ENCODE results near the gene UBE2R2. TPM values are rescaled to one million over a fixed set of nuclear protein-coding genes. Genes with fewer than 3 reads are reported as not detected.

Gene UBE2R2
- total RNA-seq, 1 donor from 2014 or later, result 57.7 TPM

DNA sequence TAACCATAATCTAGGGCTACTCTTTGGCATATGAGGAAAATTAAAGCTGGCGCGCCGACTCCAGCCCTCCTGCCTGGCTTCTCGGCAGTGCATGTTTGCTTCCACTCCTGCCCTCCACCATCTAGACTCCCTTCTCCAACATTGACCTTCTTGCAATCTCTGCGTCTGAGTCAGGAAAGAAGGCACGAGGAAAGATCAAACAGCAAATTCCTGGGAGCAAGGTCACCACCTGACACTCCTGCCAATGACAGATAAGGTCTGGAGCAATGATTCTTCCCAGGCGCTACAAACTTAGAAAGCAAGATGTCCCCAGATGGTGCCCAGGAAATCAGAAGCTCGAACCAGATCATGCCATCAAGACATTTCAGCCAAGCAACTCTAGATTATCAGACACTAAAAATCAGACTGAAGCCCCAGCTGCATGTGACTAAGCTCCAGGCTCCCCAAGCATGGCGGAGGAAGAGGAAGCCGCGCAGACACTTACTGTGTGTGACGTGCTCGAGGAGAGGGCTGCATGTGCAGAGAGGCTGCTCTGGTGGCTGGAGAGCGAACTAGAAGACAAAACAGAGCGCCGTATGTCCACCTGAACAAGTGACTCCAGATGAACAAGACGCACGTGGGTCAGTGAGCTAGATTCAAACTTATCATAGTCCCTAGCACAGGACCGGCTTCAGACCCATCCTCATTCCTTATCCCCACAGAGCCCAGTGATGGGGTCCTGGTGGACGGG is 115.3 kb downstream of the UBE2R2 start:
- Mint-ChIP-seq H3K36me3 (ENCODE audit: low read depth, unreplicated experiment) (peaks cover 64% of the 10 kb centered on the region), H3K4me1 (ENCODE audit: unreplicated experiment) (peaks cover 13% of the 10 kb centered on the region), H3K4me3 (ENCODE audit: unreplicated experiment) (peak overlapping the region; percentile 53), H3K9me3 (ENCODE audit: unreplicated experiment) (no peaks in the 10 kb centered on the region), H3K27ac (ENCODE audit: unreplicated experiment) (peak overlapping the region; percentile 59), H3K27me3 (ENCODE audit: unreplicated experiment) (peaks cover 6% of the 10 kb centered on the region)
- DNase-seq (ENCODE audit: low spot score), result no peak
- TF ChIP-seq, protein P1, sequence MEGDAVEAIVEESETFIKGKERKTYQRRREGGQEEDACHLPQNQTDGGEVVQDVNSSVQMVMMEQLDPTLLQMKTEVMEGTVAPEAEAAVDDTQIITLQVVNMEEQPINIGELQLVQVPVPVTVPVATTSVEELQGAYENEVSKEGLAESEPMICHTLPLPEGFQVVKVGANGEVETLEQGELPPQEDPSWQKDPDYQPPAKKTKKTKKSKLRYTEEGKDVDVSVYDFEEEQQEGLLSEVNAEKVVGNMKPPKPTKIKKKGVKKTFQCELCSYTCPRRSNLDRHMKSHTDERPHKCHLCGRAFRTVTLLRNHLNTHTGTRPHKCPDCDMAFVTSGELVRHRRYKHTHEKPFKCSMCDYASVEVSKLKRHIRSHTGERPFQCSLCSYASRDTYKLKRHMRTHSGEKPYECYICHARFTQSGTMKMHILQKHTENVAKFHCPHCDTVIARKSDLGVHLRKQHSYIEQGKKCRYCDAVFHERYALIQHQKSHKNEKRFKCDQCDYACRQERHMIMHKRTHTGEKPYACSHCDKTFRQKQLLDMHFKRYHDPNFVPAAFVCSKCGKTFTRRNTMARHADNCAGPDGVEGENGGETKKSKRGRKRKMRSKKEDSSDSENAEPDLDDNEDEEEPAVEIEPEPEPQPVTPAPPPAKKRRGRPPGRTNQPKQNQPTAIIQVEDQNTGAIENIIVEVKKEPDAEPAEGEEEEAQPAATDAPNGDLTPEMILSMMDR (IDR thresholded peaks at IDR 0.05; ENCODE audit: unreplicated experiment), result no peak

DNA sequence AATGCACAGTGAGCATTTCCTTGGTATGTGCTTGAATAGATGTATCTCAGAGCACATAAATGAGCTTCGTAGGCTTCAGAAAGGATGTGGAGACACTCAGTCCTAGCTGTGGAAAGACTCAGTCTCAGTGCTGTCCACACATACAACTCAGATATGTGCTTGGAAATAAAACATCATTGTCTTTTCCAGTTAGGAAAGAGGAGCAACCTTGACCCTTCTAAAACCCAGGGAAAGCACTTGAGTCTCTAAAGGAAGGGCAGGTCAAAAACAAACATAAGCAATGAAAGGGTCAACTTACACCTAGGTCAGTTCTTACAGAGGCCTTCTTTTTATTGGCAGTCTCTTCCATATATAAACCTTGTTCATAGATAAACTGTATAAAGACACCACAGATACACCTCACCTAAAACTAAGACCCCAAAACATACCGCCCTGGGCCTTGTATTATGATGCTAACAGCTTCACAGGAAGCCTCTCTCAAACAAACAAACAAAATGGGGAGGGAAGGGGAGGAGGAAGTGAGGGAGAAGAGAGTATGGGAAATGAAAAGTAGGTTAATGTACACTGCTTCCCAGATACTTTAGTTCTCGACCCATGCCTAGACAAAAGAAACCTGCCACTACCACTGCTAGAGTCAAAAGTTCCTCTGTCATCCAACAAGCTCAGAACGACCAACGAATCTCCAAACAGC is 117.4 kb downstream of the UBE2R2 start:
- Mint-ChIP-seq H3K9me3 (ENCODE audit: unreplicated experiment) (no peaks in the 10 kb centered on the region), H3K4me3 (ENCODE audit: unreplicated experiment) (peak overlapping the region; percentile 18), H3K36me3 (ENCODE audit: low read depth, unreplicated experiment) (peaks cover 61% of the 10 kb centered on the region), H3K4me1 (ENCODE audit: unreplicated experiment) (peaks cover 13% of the 10 kb centered on the region), H3K27me3 (ENCODE audit: unreplicated experiment) (peaks cover 1% of the 10 kb centered on the region), H3K27ac (ENCODE audit: unreplicated experiment) (peak overlapping the region; percentile 67)
- no peak for DNase-seq (ENCODE audit: low spot score)
- TF ChIP-seq, protein P1 (IDR thresholded peaks at IDR 0.05; ENCODE audit: unreplicated experiment), result no peak

DNA sequence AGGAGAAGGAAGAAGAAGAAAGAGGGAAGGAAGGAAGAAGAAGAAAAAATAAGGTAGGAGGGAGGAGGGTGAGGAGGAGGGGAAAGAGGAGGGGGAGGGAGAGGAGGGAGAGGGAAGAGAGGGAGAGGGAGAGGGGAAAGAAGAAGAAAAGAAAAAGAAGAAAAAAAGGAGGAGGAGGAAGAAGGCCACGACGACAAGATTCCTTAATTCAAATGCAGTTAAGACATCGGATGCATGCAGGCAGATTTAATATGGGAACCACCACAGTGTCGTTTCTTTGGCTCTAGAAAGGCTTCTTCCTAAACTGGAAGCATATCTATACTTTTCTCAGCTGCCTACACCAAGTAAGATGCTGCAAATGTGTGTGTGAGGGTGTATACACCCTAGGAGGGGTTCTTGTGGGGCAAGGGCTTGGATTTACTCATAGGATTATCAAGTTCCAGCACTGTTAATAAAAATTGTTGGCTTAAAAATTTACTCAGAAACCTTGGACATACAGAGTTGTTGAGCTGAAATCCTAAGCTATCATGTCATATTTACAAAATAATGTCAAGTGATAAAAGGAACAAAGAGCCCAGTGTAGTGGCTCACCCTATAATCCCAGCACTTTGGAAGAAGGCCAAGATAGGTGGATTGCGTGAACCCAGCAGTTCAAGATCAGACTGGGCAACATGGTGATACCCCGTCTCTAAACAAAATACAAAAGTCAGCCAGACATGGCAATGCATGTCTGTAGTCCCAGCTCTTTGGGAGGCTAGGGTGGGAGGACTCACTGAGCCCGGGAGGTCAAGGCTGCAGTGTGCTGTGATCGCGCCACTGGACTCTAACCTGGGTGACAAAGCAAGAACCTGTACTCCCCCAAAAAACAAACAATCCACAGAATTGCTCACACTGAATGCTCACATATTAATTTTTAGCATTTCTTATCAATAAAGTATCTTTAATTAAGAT is 123.2 kb downstream of the UBE2R2 start:
- Mint-ChIP-seq H3K4me3 (ENCODE audit: unreplicated experiment) (no peak overlapping the region), H3K9me3 (ENCODE audit: unreplicated experiment) (no peaks in the 10 kb centered on the region), H3K36me3 (ENCODE audit: low read depth, unreplicated experiment) (peaks cover 38% of the 10 kb centered on the region), H3K4me1 (ENCODE audit: unreplicated experiment) (no peaks in the 10 kb centered on the region), H3K27me3 (ENCODE audit: unreplicated experiment) (peaks cover 1% of the 10 kb centered on the region), H3K27ac (ENCODE audit: unreplicated experiment) (no peak overlapping the region)
- TF ChIP-seq, protein P1 (IDR thresholded peaks at IDR 0.05; ENCODE audit: unreplicated experiment), result no peak
- no peak for DNase-seq (ENCODE audit: low spot score)

DNA sequence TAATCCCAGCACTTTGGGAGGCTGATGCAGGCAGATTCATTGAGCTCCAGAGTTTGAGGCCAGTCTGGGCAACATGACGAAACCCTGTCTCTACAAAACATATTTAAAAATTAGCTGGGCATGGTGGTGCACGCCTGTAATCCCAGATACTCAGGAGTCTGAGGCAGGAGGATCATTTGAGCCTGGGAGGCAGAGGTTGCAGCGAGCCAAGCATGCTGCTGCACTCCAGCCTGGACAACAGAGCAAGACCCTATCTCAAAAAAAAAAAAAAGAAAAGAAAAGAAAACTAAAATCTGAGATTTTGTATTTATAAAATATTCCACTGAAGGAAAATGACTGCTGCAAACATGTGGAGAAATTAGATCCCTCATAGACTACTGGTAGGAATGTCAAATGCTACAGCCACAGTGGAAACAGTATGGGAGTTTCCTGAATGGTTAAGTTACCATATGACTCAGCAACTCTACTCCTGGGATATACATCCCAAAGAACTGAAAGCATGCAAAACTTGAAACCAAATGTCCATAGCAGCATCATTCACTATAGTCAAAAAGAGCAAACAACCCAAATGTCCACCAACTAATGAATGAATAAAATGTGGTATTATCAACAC is 125.6 kb downstream of the UBE2R2 start:
- no peaks in the 10 kb centered on the region for H3K27me3 Mint-ChIP-seq (ENCODE audit: unreplicated experiment)
- no peak for DNase-seq (ENCODE audit: low spot score)
- no peaks in the 10 kb centered on the region for H3K9me3 Mint-ChIP-seq (ENCODE audit: unreplicated experiment)
- H3K36me3 Mint-ChIP-seq (ENCODE audit: low read depth, unreplicated experiment), result peaks cover 41% of the 10 kb centered on the region
- H3K4me3 Mint-ChIP-seq (ENCODE audit: unreplicated experiment), result no peak overlapping the region
- H3K27ac Mint-ChIP-seq (ENCODE audit: unreplicated experiment), result no peak overlapping the region
- no peaks in the 10 kb centered on the region for H3K4me1 Mint-ChIP-seq (ENCODE audit: unreplicated experiment)
- TF ChIP-seq, protein P1 (IDR thresholded peaks at IDR 0.05; ENCODE audit: unreplicated experiment), result no peak
